B cell (primary cell): ENCODE measurements around the gene TOMM34. TPM values are rescaled to one million over a fixed set of nuclear protein-coding genes. Genes with fewer than 3 reads are reported as not detected.

Experiments
- ATAC-seq: fragments of 200-7000 bp; cut with Tn5 transposase; one replicate; pipeline ENCODE4 v1.10.0; 2021; ENCODE audit warnings: low read depth, mild to moderate bottlenecking, moderate number of reproducible peaks, moderate library complexity
- CTCF ChIA-PET: fragments of 350-600 bp; sonication (Branson Sonifier 250); formaldehyde crosslinking; loops from one replicate; lab custom pipeline; 2021; ENCODE audit warnings: antibody characterized with exemption, inconsistent platforms; lab: Charles Lee
- POLR2A ChIA-PET: fragments of 350-600 bp; sonication (Branson Sonifier 250); formaldehyde crosslinking; loops from one replicate; lab custom pipeline; 2021; ENCODE audit warnings: antibody characterized with exemption; lab: Charles Lee
- DNase-seq: peaks from one replicate; pipeline ENCODE4 v3.0.0; 2013
- H2AFZ ChIP-seq: 2 replicates; pipeline ENCODE4 v1.6.1; 2012; ENCODE audit warnings: mild to moderate bottlenecking, low read depth, low read length; ENCODE audit not compliant: insufficient read depth, poor library complexity, severe bottlenecking
- H3K27ac ChIP-seq, 2 donors: 1 replicate in 1 of 2; 2 replicates in 1 of 2; pipeline ENCODE4 v1.5.1; 2012 to 2013; ENCODE audit warnings: low read length in 2 of 2, mild to moderate bottlenecking in 2 of 2, moderate library complexity in 1 of 2
- H3K27me3 ChIP-seq, 4 experiments: fragments of 200-600 bp in 1 of 4; sonication (generic) in 1 of 4; replicated peaks in 1 of 4; 1 replicate in 2 of 4; 2 replicates in 2 of 4; pipeline versions ENCODE4 v1.6.1 to v1.7.0; 2013 to 2016; ENCODE audit warnings: low read length in 3 of 4, mild to moderate bottlenecking in 2 of 4, mixed read lengths in 1 of 4, moderate library complexity in 1 of 4; ENCODE audit not compliant: insufficient read depth in 4 of 4, control insufficient read depth in 3 of 4; ENCODE audit errors: control extremely low read depth in 1 of 4
- H3K36me3 ChIP-seq, 2 experiments: replicated peaks in 1 of 2; 1 replicate in 1 of 2; 2 replicates in 1 of 2; pipeline versions ENCODE4 v1.6.1 to v1.7.1; 2013; ENCODE audit warnings: low read length in 1 of 2; ENCODE audit not compliant: insufficient read depth in 2 of 2, control insufficient read depth in 1 of 2; ENCODE audit errors: control extremely low read depth in 1 of 2, extremely low read depth in 1 of 2
- H3K4me1 ChIP-seq, 2 donors: fragments of 200-600 bp in 1 of 2; sonication (generic) in 1 of 2; 1 replicate in 1 of 2; 2 replicates in 1 of 2; pipeline versions ENCODE4 v1.5.1 to v1.6.1; 2013 to 2017; ENCODE audit warnings: low read length in 2 of 2; ENCODE audit not compliant: control insufficient read depth in 2 of 2, insufficient read depth in 2 of 2
- H3K4me2 ChIP-seq: replicated peaks from 2 replicates; pipeline ENCODE3; 2012; ENCODE audit warnings: mild to moderate bottlenecking, low read depth, low read length; ENCODE audit not compliant: poor library complexity, severe bottlenecking
- H3K4me3 ChIP-seq, 5 experiments: fragments of 200-600 bp in 1 of 5; sonication (generic) in 1 of 5; 1 replicate in 3 of 5; 2 replicates in 2 of 5; pipeline versions ENCODE4 v1.5.1 to v1.7.0; 2011 to 2016; ENCODE audit warnings: low read length in 4 of 5, mild to moderate bottlenecking in 4 of 5, low read depth in 2 of 5, control low read depth in 1 of 5, moderate library complexity in 1 of 5; ENCODE audit not compliant: insufficient read depth in 1 of 5; ENCODE audit errors: control extremely low read depth in 1 of 5, extremely low read depth in 1 of 5
- H3K79me2 ChIP-seq: fragments of 200-600 bp; sonication (generic); one replicate; pipeline ENCODE4 v1.6.0; 2016; ENCODE audit warnings: low read length; ENCODE audit not compliant: control insufficient read depth, insufficient read depth
- H3K9ac ChIP-seq: fragments of 200-600 bp; sonication (generic); 2 replicates; pipeline ENCODE4 v1.6.1; 2017; ENCODE audit warnings: mild to moderate bottlenecking, low read length, moderate library complexity
- H3K9me3 ChIP-seq, 3 donors: one replicate each; pipeline versions ENCODE4 v1.6.1 to v1.7.1; 2013; ENCODE audit warnings: low read length in 2 of 3; ENCODE audit not compliant: control insufficient read depth in 2 of 3, insufficient read depth in 1 of 3; ENCODE audit errors: control extremely low read depth in 1 of 3
- H4K20me1 ChIP-seq: 2 replicates; pipeline ENCODE4 v1.6.0; 2012; ENCODE audit warnings: mild to moderate bottlenecking, low read length; ENCODE audit not compliant: insufficient read depth, control insufficient read depth, poor library complexity, severe bottlenecking
- H3K27ac Mint-ChIP-seq: one replicate; pipeline ENCODE4 v1.8.0; 2021; ENCODE audit warnings: mixed read lengths
- H3K27me3 Mint-ChIP-seq: one replicate; pipeline ENCODE4 v1.8.0; 2021; ENCODE audit warnings: mixed read lengths
- H3K4me1 Mint-ChIP-seq: one replicate; pipeline ENCODE4 v1.8.0; 2021; ENCODE audit warnings: mixed read lengths
- H3K4me3 Mint-ChIP-seq: one replicate; pipeline ENCODE4 v1.8.0; 2021; ENCODE audit warnings: mixed read lengths
- H3K9me3 Mint-ChIP-seq: one replicate; pipeline ENCODE4 v1.8.0; 2022; ENCODE audit warnings: mixed read lengths; ENCODE audit not compliant: insufficient read depth
- CTCF ChIP-seq: fragments of 200-600 bp; IDR thresholded peaks from one replicate; pipeline ENCODE4 v1.8.0; 2022; ENCODE audit warnings: antibody characterized with exemption, mild to moderate bottlenecking
- EZH2 ChIP-seq: IDR thresholded peaks from 2 replicates; pipeline ENCODE4 v1.6.1; 2012; ENCODE audit warnings: borderline replicate concordance, low read depth, mild to moderate bottlenecking, moderate library complexity, low read length; ENCODE audit not compliant: insufficient read depth, poor library complexity, severe bottlenecking
- WGBS: methylation state at CpG from one replicate; pipeline ENCODE4 v1.1.5; 2013; ENCODE audit warnings: missing lambda C conversion rate; ENCODE audit not compliant: insufficient coverage; 5-methylcytosine and 5-hydroxymethylcytosine counted together
- intact Hi-C: fragments of 100-400 bp; cut with micrococcal nuclease; formaldehyde crosslinking; loops from one replicate; pipeline ENCODE4 v1.10.0; 2022
- polyA plus RNA-seq: library from polyadenylated mRNA; depleted of rRNA; stranded (reverse); fragments of >200 nt; gene quantifications from 2 replicates; pipeline ENCODE4 v1.2.3, GENCODE V29; 2012
- total RNA-seq, 2 donors: library from RNA; stranded (reverse); fragments of 120-200 nt in 1 of 2; gene quantifications; 1 replicate in 1 of 2; 2 replicates in 1 of 2; pipeline versions ENCODE4 v1.2.3 to v1.2.4, GENCODE V29; 2013 to 2022

The TOMM34 gene
- total and polyA plus RNA-seq, 2 donors (not counting 1 experiment from before 2014, with no cell fraction given): 19.1 to 21.8 TPM

DNA sequence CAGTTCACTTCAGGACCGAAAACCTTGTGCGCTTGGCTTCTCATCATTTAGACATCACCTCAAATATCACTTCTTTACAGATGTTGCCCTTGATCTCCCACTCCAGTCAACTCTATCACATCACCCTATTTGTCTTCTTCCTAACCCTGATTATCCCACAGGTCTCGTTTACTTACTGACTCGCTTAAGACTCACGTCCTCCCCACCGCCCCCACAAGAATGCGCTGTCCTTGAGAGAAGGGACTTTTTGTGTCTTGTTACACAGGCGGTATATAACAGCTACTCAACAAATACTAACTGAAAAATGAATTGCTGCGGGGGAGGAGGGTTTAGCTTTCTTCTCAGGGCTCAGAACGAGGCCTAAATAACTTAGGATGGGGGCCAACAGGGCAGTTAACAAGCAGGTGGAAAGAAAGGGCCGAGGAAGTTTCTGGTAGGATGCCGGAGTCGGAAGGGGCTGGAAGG is 527 bp downstream of the TOMM34 start:
- H4K20me1 ChIP-seq: peaks cover 16% of the 10 kb centered on the region
- peak overlapping the region; percentile 74 for H2AFZ ChIP-seq
- WGBS: 13% methylated on average over 8 of the region's 13 CpGs
- DNase-seq (peak; percentile 69), ATAC-seq (peak; percentile 12)
- peak overlapping the region; percentile 79 for H3K4me2 ChIP-seq
- no peaks in the 10 kb centered on the region for H3K27me3 ChIP-seq
- no peak for TF ChIP-seq EZH2
- peak; percentile 28 for TF ChIP-seq CTCF
- peak overlapping the region; percentile 89 for H3K27ac Mint-ChIP-seq
- ChIA-PET CTCF (interaction anchor here (1.0 to 2.4 kb wide), 6 partner anchors 13 to 47 kb away, joined by 3 to 7 read pairs (median 4); no protein-coding TSS in a partner anchor), POLR2A (interaction anchor here (0.6 to 2.0 kb wide), 5 partner anchors 8 to 975 kb away, joined by 4 to 9 read pairs (median 5); no protein-coding TSS in a partner anchor)
- peaks cover 61% of the 10 kb centered on the region for H3K79me2 ChIP-seq
- no peaks in the 10 kb centered on the region for H3K9me3 Mint-ChIP-seq
- peaks cover 47 to 57% of the 10 kb centered on the region in 2 donors for H3K4me1 ChIP-seq
- intact Hi-C loops: loop anchor here (1.0 to 10.0 kb wide), 6 partner anchors 8 to 458 kb away; partner anchors contain the start of genes PABPC1L, PIGT and PKIG
- peak overlapping the region in 1 of 2 donors; percentile 70 for H3K27ac ChIP-seq
- H3K4me1 Mint-ChIP-seq: peaks cover 61% of the 10 kb centered on the region
- H3K9me3 ChIP-seq: no peaks in the 10 kb centered on the region
- peak overlapping the region; percentile 36 to 93 (median 82) for H3K4me3 ChIP-seq
- H3K9ac ChIP-seq: peak overlapping the region; percentile 73
- no peaks in the 10 kb centered on the region for H3K27me3 Mint-ChIP-seq
- H3K4me3 Mint-ChIP-seq: peak overlapping the region; percentile 92
- H3K36me3 ChIP-seq: peaks cover 1 to 23% of the 10 kb centered on the region in 2 experiments

DNA sequence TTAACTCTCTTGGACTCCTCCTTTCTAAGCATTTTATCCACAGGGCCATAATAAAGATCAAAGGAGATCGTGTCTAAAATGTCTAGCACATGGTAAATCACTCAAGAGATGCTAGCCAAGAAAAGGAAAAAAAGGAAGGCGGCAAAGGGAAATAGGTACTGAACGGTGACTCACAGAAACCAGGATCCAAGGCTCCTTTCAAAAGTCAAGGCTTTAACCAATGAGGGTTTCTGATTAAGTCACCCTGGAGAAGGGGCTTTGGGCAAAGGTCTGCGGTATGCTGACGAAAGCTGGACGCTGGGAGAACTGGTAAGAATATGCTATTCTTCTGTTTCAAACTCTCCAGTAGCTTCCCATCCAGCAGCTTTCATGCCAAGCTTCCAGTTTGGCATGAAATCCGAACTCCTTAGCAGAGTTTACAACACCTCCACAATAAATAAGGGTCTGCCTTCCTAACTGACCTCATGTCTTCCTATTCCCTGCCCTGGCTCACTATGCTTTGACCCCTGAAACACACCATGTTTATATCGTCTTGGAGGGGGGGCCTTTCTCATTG is 1.0 kb downstream of the TOMM34 start:
- Mint-ChIP-seq H3K27ac (peak overlapping the region; percentile 89), H3K27me3 (no peaks in the 10 kb centered on the region), H3K9me3 (no peaks in the 10 kb centered on the region), H3K4me1 (peaks cover 65% of the 10 kb centered on the region), H3K4me3 (peak overlapping the region; percentile 92)
- TF ChIP-seq EZH2 (no peak), CTCF (no peak)
- Histone ChIP-seq H2AFZ (peak overlapping the region; percentile 74), H3K9me3 (no peaks in the 10 kb centered on the region), H4K20me1 (peaks cover 16% of the 10 kb centered on the region), H3K27me3 (no peaks in the 10 kb centered on the region), H3K27ac (peak overlapping the region in 1 of 2 donors; percentile 70), H3K4me3 (peak overlapping the region; percentile 36 to 93 (median 82)), H3K9ac (peak overlapping the region; percentile 73), H3K79me2 (peaks cover 64% of the 10 kb centered on the region), H3K36me3 (peaks cover 1 to 28% of the 10 kb centered on the region in 2 experiments), H3K4me1 (peaks cover 49 to 60% of the 10 kb centered on the region in 2 donors), H3K4me2 (peak overlapping the region; percentile 79)
- intact Hi-C loops: loop anchor here (1.0 to 5.0 kb wide), 2 partner anchors 8 to 38 kb away; no protein-coding TSS in a partner anchor
- ChIA-PET CTCF (interaction anchor here (1.1 to 2.5 kb wide), 6 partner anchors 13 to 137 kb away, joined by 3 to 11 read pairs (median 5); no protein-coding TSS in a partner anchor), POLR2A (interaction anchor here (0.6 to 2.0 kb wide), 4 partner anchors 8 to 976 kb away, joined by 4 to 9 read pairs (median 4); no protein-coding TSS in a partner anchor)
- no peak for ATAC-seq
- DNase-seq: no peak
- 52% methylated on average over 5 of the region's 8 CpGs for WGBS
